GM12878 (cell line): ENCODE data around the gene PSMB4. TPM values are rescaled to one million over a fixed set of nuclear protein-coding genes. Genes with fewer than 3 reads are reported as not detected.

Experiments
- ATAC-seq: fragments of 200-7000 bp; cut with Tn5 transposase; 3 replicates; pipeline ENCODE4 v1.9.1; 2020; ENCODE audit warnings: mild to moderate bottlenecking, moderate library complexity
- BruUV-seq: library from RNA; stranded (reverse); fragments of 400-500 nt; replicated peaks from 2 replicates; lab custom pipeline; 2021; lab: Mats Ljungman, UMichigan
- CTCF ChIA-PET: fragments of 300-600 bp; sonication (Branson Sonifier 250); formaldehyde crosslinking; extraction: SDS; loops from one replicate; lab custom pipeline; 2021; ENCODE audit warnings: inconsistent platforms; lab: Yijun Ruan, JAX
- POLR2A ChIA-PET: fragments of 350-600 bp; formaldehyde crosslinking; extraction: SDS; loops from one replicate; lab custom pipeline; 2021; ENCODE audit warnings: inconsistent platforms; lab: Charles Lee
- RAD21 ChIA-PET: fragments of 300-600 bp; sonication (Branson Sonifier 250); formaldehyde crosslinking; loops from one replicate; lab custom pipeline; 2023; ENCODE audit warnings: antibody characterized with exemption; ENCODE audit not compliant: unreplicated experiment; lab: Charles Lee
- SMC1A ChIA-PET: fragments of 300-600 bp; sonication (Branson Sonifier 250); formaldehyde crosslinking; loops from one replicate; lab custom pipeline; 2023; ENCODE audit not compliant: unreplicated experiment, uncharacterized antibody; lab: Charles Lee
- DNase-seq: peaks from one replicate; pipeline ENCODE4 v3.0.0-alpha.2; 2011; ENCODE audit warnings: low read depth, low spot score
- FAIRE-seq: peaks from 3 replicates; lab custom pipeline; 2011; peaks lifted over from hg19 to GRCh38; lab: Jason Lieb, UNC
- H2AFZ ChIP-seq: 2 replicates; pipeline ENCODE4 v1.6.0; 2011; ENCODE audit warnings: low read depth, low read length, control low read depth; ENCODE audit not compliant: control insufficient read depth
- H3K27ac ChIP-seq: 2 replicates; pipeline ENCODE4 v1.5.1; 2011; ENCODE audit warnings: control low read depth; ENCODE audit not compliant: control insufficient read depth, insufficient read depth
- H3K27me3 ChIP-seq, 2 experiments: replicated peaks in 1 of 2; 2 replicates each; pipeline versions ENCODE4 v1.6.0 to v1.6.1; 2011; ENCODE audit warnings: low read length in 1 of 2; ENCODE audit not compliant: control insufficient read depth in 2 of 2, insufficient read depth in 2 of 2
- H3K36me3 ChIP-seq, 2 experiments: 2 replicates each; pipeline ENCODE4 v1.5.1; 2011; ENCODE audit warnings: low read length in 1 of 2; ENCODE audit not compliant: control insufficient read depth in 2 of 2, insufficient read depth in 2 of 2
- H3K4me1 ChIP-seq: 2 replicates; pipeline ENCODE4 v1.6.1; 2011; ENCODE audit warnings: mild to moderate bottlenecking, low read length, moderate library complexity, mixed read lengths; ENCODE audit not compliant: control insufficient read depth, insufficient read depth
- H3K4me2 ChIP-seq: 2 replicates; pipeline ENCODE4 v1.6.0; 2011; ENCODE audit warnings: control low read depth; ENCODE audit not compliant: control insufficient read depth, insufficient read depth
- H3K4me3 ChIP-seq: fragments of 200-600 bp; sonication (generic); 2 replicates; pipeline ENCODE4 v1.5.1; 2016
- H3K79me2 ChIP-seq: 2 replicates; pipeline ENCODE4 v1.6.0; 2011; ENCODE audit warnings: low read length; ENCODE audit not compliant: control insufficient read depth, insufficient read depth
- H3K9ac ChIP-seq: 2 replicates; pipeline ENCODE4 v1.8.0; 2011; ENCODE audit warnings: low read length, control low read depth, mixed read lengths; ENCODE audit not compliant: control insufficient read depth, insufficient read depth
- H3K9me3 ChIP-seq: replicated peaks from 3 replicates; pipeline ENCODE4 v1.5.1; 2011; ENCODE audit warnings: mild to moderate bottlenecking, low read length; ENCODE audit not compliant: control insufficient read depth, insufficient read depth
- H4K20me1 ChIP-seq: 2 replicates; pipeline ENCODE4 v1.6.0; 2011; ENCODE audit not compliant: control insufficient read depth, insufficient read depth
- ASH2L ChIP-seq: fragments of 300-600, 200-600 bp; sonication (generic); IDR thresholded peaks from 2 replicates; pipeline ENCODE4 v1.6.1; 2017; ENCODE audit warnings: low read depth, mild to moderate bottlenecking, borderline replicate concordance
- ESRRA ChIP-seq: IDR thresholded peaks from 2 replicates; pipeline ENCODE4 v1.6.1; 2012; ENCODE audit warnings: mild to moderate bottlenecking, low read length, improper control_type of control experiment
- EZH2 ChIP-seq: IDR thresholded peaks from 2 replicates; pipeline ENCODE4 v1.6.1; 2012; ENCODE audit warnings: low read depth, mild to moderate bottlenecking, control low read depth, inconsistent platforms, low read length, borderline replicate concordance; ENCODE audit not compliant: control insufficient read depth
- HCFC1 ChIP-seq: fragments of 150-350 bp; IDR thresholded peaks from 2 replicates; pipeline ENCODE4 v1.6.1; 2014; ENCODE audit warnings: low read length
- POLR2A ChIP-seq: IDR thresholded peaks from 2 replicates; pipeline ENCODE4 v1.6.1; 2011; ENCODE audit warnings: low read depth, mild to moderate bottlenecking, low read length
- WGBS: methylation state at CpG from one replicate; pipeline ENCODE4 v1.1.6; 2016; ENCODE audit warnings: low lambda C conversion rate; ENCODE audit not compliant: insufficient replicate concordance, insufficient coverage; ENCODE audit errors: missing lambda C conversion rate; 5-methylcytosine and 5-hydroxymethylcytosine counted together
- in situ Hi-C: fragments of 300-500 bp; cut with MboI; formaldehyde crosslinking; loops from 9 replicates; pipeline ENCODE4 v1.14.3; 2018; ENCODE audit warnings: mixed read lengths
- intact Hi-C: fragments of 100-400 bp; cut with micrococcal nuclease; formaldehyde crosslinking; loops from one replicate; pipeline ENCODE4 v1.14.2; 2022; ENCODE audit not compliant: unreplicated experiment
- polyA plus RNA-seq, 11 experiments: library from polyadenylated mRNA; depleted of rRNA in 4 of 11; unstranded in 6 of 11; stranded (reverse) in 5 of 11; fragments of >200 nt; fragmentation: Nextera tagmentation in 4 of 11; fragmentation: Illumina TruSeq in 1 of 11; extraction: Ambion mirVana in 4 of 11; extraction: Trizol in 1 of 11; gene quantifications; 1 replicate in 1 of 11; 2 replicates in 10 of 11; pipeline versions ENCODE4 v1.2.1 to v1.2.3, GENCODE V29; 2011 to 2016; ENCODE audit warnings: inconsistent platforms in 2 of 11, missing spikeins in 2 of 11, low read depth in 1 of 11
- total RNA-seq, 4 experiments: library from RNA; depleted of rRNA in 3 of 4; stranded (reverse); fragments of >200 nt in 3 of 4; fragmentation: Illumina TruSeq in 1 of 4; extraction: Trizol in 1 of 4; gene quantifications; 2 replicates each; pipeline versions ENCODE4 v1.2.1 to v1.2.3, GENCODE V29; 2013 to 2021
- TF ChIP-seq, protein P1 (sequence below): IDR thresholded peaks from 2 replicates; pipeline ENCODE4 v1.6.1; 2012; ENCODE audit warnings: mild to moderate bottlenecking, low read depth, low read length

Gene PSMB4
- total and polyA plus RNA-seq, 10 of the 15 experiments (the other 5 are each of a cell fraction or from before 2014, with no cell fraction given) = 278 to 610 (median 421) TPM

DNA sequence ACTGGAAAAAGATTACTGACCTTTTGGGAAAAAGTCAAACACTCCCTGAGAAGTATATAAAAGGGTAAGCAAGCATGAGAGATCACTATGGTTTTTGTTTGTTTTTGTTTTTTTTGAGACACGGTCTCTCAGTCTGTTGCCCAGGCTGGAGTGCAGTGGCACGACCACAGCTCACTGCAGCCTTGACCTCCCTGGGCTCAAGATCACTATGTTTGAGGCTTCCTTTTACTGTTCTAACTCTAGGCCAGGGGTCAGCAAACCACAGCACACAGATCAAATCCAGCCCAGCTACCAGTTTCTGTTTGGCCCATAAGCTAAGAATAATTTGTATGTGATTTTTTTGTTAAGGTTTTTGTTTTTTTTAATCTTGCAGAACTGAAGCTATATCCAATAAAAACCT, 25.7 kb downstream of the PSMB4 start:
- H4K20me1 ChIP-seq = no peaks in the 10 kb centered on the region
- no peaks in the 10 kb centered on the region for H3K9me3 ChIP-seq
- no peaks in the 10 kb centered on the region for H3K79me2 ChIP-seq
- no peak overlapping the region for H2AFZ ChIP-seq
- H3K4me2 ChIP-seq = no peak overlapping the region
- no peak overlapping the region for H3K27ac ChIP-seq
- RAD21 ChIA-PET = interaction anchor here (1.2 kb wide), 1 partner anchor 13 kb away, joined by 3 read pairs; no protein-coding TSS in a partner anchor
- CTCF ChIA-PET = interaction anchor here (1.2 to 2.0 kb wide), 2 partner anchors 10 to 121 kb away, joined by 3 to 6 read pairs; no protein-coding TSS in a partner anchor
- in situ Hi-C loops = no loop called here
- no peaks in the 10 kb centered on the region for H3K27me3 ChIP-seq
- POLR2A ChIA-PET = interaction anchor here (0.5 kb wide), 1 partner anchor 45 kb away, joined by 4 read pairs; no protein-coding TSS in a partner anchor
- H3K36me3 ChIP-seq = peaks cover 18 to 40% of the 10 kb centered on the region in 2 experiments; a peak in 3 of 4 replicates
- DNase-seq (no peak), FAIRE-seq (no peak), ATAC-seq (no peak)
- intact Hi-C loops = no loop called here
- WGBS = 66% methylated on average over 2 of the region's 2 CpGs
- no peaks in the 10 kb centered on the region for H3K4me1 ChIP-seq
- SMC1A ChIA-PET = interaction anchor here (0.8 to 1.7 kb wide), 2 partner anchors 10 to 24 kb away, joined by 3 to 9 read pairs; no protein-coding TSS in a partner anchor
- H3K9ac ChIP-seq = no peak overlapping the region
- H3K4me3 ChIP-seq = no peak overlapping the region
- TF ChIP-seq EZH2 = no peak
- BruUV-seq = no TSS peak

DNA sequence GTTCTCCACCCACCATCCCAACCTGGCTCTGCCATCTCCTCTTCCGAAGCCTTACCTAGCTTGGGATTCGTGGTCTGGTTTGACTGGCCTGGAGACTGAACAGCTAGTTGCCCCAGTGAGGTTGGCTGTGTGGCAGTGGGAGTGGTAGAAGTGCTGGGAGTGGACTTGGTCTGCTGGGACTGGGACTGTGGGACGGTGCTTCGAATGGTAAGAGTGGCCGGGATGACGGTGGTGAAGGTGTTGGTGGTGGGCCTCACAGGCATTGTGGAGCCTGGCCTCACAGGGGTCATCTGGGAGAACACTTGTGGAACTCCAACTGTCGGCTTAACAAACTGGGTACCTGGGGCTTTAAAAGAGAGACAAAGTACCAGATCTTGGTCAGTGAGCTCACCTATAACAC, 28.7 kb downstream of the PSMB4 start:
- ChIA-PET CTCF (interaction anchor here (1.4 kb wide), 1 partner anchor 10 kb away, joined by 3 read pairs; no protein-coding TSS in a partner anchor), RAD21 (no interaction called here)

More for the DNA sequence above, 28.7 kb downstream of the PSMB4 start:
- SMC1A ChIA-PET = interaction anchor here (0.8 to 1.7 kb wide), 2 partner anchors 16 to 26 kb away, joined by 3 to 5 read pairs; no protein-coding TSS in a partner anchor
- 98% methylated on average over 7 of the region's 7 CpGs for WGBS
- peaks cover 22% of the 10 kb centered on the region for H3K79me2 ChIP-seq
- POLR2A ChIA-PET = interaction anchor here (0.6 kb wide), 1 partner anchor 192 kb away, joined by 3 read pairs; no protein-coding TSS in a partner anchor
- FAIRE-seq (no peak), DNase-seq (no peak), ATAC-seq (no peak)
- no peak overlapping the region for H2AFZ ChIP-seq
- H3K36me3 ChIP-seq = peaks cover 14 to 31% of the 10 kb centered on the region in 2 experiments; a peak in 3 of 4 replicates
- no peak overlapping the region for H3K4me3 ChIP-seq
- H3K27ac ChIP-seq = no peak overlapping the region
- no peak overlapping the region for H3K9ac ChIP-seq
- in situ Hi-C loops = no loop called here
- no TSS peak for BruUV-seq
- no peaks in the 10 kb centered on the region for H4K20me1 ChIP-seq
- no peaks in the 10 kb centered on the region for H3K9me3 ChIP-seq
- TF ChIP-seq HCFC1 (no peak), POLR2A (0 out of 2 replicates have a peak, but pooled peaks have one; percentile 23), ASH2L (no peak), ESRRA (no peak)
- TF ChIP-seq, protein P1, sequence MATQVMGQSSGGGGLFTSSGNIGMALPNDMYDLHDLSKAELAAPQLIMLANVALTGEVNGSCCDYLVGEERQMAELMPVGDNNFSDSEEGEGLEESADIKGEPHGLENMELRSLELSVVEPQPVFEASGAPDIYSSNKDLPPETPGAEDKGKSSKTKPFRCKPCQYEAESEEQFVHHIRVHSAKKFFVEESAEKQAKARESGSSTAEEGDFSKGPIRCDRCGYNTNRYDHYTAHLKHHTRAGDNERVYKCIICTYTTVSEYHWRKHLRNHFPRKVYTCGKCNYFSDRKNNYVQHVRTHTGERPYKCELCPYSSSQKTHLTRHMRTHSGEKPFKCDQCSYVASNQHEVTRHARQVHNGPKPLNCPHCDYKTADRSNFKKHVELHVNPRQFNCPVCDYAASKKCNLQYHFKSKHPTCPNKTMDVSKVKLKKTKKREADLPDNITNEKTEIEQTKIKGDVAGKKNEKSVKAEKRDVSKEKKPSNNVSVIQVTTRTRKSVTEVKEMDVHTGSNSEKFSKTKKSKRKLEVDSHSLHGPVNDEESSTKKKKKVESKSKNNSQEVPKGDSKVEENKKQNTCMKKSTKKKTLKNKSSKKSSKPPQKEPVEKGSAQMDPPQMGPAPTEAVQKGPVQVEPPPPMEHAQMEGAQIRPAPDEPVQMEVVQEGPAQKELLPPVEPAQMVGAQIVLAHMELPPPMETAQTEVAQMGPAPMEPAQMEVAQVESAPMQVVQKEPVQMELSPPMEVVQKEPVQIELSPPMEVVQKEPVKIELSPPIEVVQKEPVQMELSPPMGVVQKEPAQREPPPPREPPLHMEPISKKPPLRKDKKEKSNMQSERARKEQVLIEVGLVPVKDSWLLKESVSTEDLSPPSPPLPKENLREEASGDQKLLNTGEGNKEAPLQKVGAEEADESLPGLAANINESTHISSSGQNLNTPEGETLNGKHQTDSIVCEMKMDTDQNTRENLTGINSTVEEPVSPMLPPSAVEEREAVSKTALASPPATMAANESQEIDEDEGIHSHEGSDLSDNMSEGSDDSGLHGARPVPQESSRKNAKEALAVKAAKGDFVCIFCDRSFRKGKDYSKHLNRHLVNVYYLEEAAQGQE = no peak
- TF ChIP-seq, all 136 proteins: peak for 1
- Histone ChIP-seq H3K27me3 (no peaks in the 10 kb centered on the region), H3K4me2 (no peak overlapping the region), H3K4me1 (no peaks in the 10 kb centered on the region)
- intact Hi-C loops = no loop called here
